Stimulated activated CD4-positive, alpha-beta T cell treated with anti-CD3 and anti-CD28 coated beads, Interleukin-12 subunit alpha, Interleukin-12 subunit beta, amount 100 ng/mL, for 24 hours (primary cell): ENCODE data around the gene PLCH2.

Experiments used
- DNase-seq, 2 experiments: peaks; one replicate each; pipeline ENCODE4 v3.0.0-alpha.2; 2020; ENCODE audit warnings: low read depth in 2 of 2

Gene PLCH2

GRCh38 chr1:2477309-2477708, 1.2 kb downstream of the PLCH2 start:
- no peak for DNase-seq

- DNase-seq: no peak
These were observed 1.9 kb downstream of the PLCH2 start for GRCh38 chr1:2477791-2478499.

- DNase-seq: no peak
These were observed 3.1 kb downstream of the PLCH2 start for GRCh38 chr1:2479186-2479585.

GRCh38 chr1:2479618-2480017, 3.5 kb downstream of the PLCH2 start:
- no peak for DNase-seq

DNA sequence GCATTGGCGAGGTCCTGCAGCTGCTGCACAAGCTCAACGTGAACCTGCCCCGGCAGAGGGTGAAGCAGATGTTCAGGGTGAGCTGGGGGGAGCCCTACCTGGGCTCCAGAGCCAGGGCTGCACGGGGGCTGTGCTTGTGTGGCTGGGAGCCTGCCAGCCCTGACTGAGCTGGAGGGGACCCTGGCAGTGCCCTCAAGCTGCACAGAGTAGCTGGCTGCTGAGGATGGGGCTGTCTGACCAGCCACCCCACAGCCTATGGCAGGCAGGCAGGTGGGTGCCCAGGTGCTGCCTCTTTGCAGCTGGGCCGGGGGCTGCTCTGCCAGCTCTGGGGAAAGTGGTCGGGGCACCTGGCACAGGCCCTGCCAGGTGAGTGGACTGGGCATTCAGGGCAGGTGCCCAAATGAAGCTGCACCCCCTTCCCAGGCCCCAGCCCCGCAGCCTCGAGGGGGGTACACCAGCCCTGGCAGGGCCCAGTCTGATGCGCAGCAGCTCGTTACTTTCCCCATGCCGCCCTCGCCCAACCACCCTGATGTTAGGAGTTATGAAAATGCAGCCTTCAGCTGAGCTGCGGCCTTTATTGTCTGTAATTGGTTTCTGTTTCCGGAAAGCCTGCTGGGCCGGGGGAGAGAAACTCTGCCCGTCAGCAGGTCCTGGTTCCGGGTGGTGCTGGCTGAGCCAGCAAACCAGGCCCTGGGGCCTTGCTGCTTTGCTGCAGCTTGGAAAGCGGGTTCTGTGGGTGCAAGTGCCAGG, 4.3 kb downstream of the PLCH2 start:
- DNase-seq: no peak

DNA sequence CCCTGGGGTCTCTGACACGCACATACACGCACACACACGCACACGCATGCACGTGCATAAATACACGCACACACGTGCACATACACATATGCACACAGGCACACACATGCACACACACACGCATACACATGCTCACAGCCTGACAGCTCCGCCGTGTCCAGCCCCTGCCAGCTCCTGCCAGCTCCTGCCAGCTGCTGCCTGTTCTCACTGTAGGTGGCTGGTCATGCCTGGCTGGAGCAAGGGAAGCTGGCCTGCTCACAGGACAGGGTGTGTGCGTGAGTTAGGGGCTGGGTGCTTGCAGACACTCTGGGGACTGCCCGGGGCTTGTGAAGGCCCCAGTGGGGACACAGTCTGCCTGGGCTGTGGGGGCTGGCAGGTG, 4.9 kb downstream of the PLCH2 start:
- no peak for DNase-seq

GRCh38 chr1:2481885-2482284, 5.8 kb downstream of the PLCH2 start:
- DNase-seq: no peak

- DNase-seq: no peak
These were observed 6.5 kb downstream of the PLCH2 start for GRCh38 chr1:2482588-2482987.

GRCh38 chr1:2483026-2483425, 6.9 kb downstream of the PLCH2 start:
- no peak for DNase-seq

- DNase-seq: no peak
These were observed 7.9 kb downstream of the PLCH2 start for GRCh38 chr1:2483970-2484369.

- no peak for DNase-seq
These were observed 10.0 kb downstream of the PLCH2 start for GRCh38 chr1:2486041-2486440.

GRCh38 chr1:2486558-2486957, 10.5 kb downstream of the PLCH2 start:
- DNase-seq: no peak

DNA sequence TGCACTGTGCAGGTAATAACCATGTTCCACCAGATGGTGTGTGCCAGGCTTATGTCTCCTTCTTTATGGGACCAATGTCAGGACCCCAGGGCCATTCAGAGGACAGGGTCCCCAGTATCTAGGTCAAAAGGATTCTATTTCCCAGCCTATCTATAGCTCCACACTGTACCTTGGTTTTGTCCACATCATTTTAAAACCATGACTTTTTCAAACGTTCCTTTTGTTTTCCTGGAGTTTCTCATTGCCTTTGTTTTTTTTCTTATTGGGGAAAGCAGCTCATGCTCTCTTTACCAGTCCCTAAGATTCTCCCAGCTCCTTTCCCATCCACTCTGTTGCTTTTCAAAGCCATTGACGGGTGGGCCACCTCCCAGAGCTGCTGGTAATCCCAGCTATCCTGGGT, 12.6 kb downstream of the PLCH2 start:
- DNase-seq: no peak

DNA sequence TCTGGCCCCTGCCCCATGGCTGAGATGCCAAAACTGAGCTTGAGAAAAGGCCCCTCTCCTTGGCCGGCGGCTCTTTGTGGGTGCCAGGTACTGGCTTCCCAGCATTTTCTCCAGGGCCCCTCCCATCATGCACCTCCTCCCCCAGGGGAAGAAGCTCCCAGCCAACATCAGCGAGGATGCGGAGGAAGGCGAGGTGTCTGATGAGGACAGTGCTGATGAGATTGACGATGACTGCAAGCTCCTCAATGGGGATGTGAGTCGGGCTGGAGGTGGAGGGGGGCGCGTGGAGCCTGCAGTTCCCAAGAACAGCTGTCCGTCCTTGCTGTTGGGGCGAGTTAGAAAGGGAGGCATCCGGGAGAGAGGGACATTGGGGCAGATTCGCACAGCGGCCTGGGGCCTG, 13.5 kb downstream of the PLCH2 start:
- no peak for DNase-seq

GRCh38 chr1:2492091-2492490, 16.0 kb downstream of the PLCH2 start:
- no peak for DNase-seq

DNA sequence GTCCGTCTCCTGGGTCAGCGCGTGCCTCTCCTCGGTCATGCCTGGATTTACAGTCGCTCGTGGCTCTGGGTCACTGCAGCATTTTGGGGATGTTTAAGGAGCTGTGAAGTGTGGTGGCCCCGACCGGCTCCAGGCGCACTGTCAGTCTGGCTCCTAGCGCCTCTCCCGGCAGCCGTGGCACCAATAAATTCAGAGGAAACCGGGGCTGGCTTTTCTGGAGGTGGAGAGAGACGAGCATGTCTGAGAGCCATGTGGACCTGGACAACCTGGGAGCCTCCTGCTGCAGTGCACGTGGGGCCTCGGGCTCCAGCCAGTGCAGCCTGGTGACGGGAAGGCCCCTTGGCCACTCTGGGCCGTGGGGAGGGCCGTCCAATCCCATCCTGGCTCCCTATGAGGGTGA, 17.1 kb downstream of the PLCH2 start:
- DNase-seq: no peak

GRCh38 chr1:2493691-2494322, 17.7 kb downstream of the PLCH2 start:
- DNase-seq: no peak

DNA sequence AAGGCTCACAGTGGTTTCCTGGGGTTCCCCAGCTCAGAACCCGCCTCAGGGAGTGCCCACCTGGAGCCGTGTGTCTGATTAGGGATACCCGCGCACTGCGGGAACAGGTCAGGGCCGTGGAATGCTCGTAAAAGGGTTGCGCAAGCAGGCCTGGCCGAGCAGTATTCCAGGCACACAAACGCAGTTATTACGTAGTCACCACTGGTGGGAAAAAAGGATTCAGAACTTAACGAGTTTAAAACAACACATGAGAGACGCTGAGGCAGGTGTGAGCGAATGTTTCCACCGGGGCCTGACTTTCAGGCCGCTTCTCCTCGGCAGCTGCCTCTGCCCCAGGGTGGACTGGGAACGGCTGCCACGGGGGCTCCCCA, 18.2 kb downstream of the PLCH2 start:
- no peak for DNase-seq

- no peak for DNase-seq
These were observed 18.9 kb downstream of the PLCH2 start for GRCh38 chr1:2495026-2495425.

DNA sequence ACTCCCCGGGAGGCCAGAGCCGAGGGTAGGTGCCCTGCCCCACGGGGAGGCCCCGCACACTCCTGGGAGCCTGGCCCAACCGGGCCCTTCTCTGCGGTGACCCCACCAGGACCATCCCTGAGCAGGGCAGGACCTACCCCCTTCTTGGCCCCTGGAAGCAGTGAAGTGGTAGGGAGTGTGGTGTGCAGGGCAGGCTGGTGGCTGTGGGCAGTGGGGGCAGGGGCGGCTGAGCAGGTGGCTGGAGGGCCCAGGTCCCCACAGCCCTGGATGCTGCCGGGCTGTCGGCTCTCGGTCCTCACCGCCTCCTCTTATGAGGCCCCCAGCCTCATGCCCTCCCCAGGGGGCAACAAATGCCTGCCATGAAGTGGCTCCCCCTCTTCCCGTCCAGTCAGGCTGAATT, 19.5 kb downstream of the PLCH2 start:
- DNase-seq: no peak

- DNase-seq: no peak
These were observed 20.1 kb downstream of the PLCH2 start for GRCh38 chr1:2496087-2496622.

DNA sequence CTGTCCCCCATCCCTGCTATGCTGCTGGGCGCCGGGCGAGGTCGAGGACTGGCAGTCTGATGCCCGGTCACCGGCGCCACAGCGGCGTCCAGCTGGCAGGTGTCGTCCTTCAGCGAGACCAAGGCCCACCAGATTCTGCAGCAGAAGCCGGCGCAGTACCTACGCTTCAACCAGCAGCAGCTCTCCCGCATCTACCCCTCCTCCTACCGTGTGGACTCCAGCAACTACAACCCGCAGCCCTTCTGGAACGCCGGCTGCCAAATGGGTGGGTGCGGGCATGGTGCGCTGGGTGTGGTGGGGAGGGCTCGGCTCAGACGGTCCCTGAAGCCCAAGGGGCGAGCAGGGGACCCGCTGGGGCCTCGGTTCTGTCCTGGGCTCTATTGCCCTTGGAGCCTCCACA, 20.7 kb downstream of the PLCH2 start:
- DNase-seq: no peak

DNA sequence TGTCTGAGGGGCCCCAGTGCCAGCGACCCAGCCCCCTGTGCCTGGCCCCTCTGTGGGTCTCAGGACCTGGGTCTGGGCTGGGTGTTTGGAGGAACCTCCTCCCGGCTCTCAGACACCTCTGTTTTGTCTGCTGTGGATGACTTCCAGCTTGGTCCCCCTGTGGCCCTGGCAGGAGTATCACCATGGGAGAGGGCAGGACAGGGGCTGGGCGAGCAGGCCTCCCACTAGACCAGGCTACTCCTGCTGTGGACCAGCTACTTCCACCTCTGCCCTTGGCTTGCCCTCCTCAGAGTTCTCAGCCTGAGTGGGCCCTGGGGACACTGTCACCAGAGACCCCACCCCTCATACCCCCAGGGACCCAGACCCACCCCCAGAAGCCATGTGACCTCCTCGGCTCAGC, 21.8 kb downstream of the PLCH2 start:
- no peak for DNase-seq
